PC-3 (cell line): Measurements from ENCODE around the gene SMIM17.

Experiments used
- EZH2 ChIP-seq: fragments of 300-600 bp; sonication (generic); IDR thresholded peaks from one replicate; pipeline ENCODE4 v1.6.1; 2017; ENCODE audit warnings: antibody characterized with exemption, mild to moderate bottlenecking, low read length; ENCODE audit not compliant: unreplicated experiment
- EZH2phosphoT487 ChIP-seq: fragments of 300-600 bp; sonication (generic); IDR thresholded peaks from 2 replicates; pipeline ENCODE4 v1.6.1; 2018; ENCODE audit warnings: mild to moderate bottlenecking, antibody characterized with exemption, low read length, borderline replicate concordance
- TF ChIP-seq, protein P1 (sequence below): fragments of 300-600 bp; sonication (generic); conservative IDR thresholded peaks from 2 replicates; pipeline ENCODE4 v1.5.1; 2017; ENCODE audit warnings: antibody characterized with exemption, low read depth, mild to moderate bottlenecking, low read length

DNA sequence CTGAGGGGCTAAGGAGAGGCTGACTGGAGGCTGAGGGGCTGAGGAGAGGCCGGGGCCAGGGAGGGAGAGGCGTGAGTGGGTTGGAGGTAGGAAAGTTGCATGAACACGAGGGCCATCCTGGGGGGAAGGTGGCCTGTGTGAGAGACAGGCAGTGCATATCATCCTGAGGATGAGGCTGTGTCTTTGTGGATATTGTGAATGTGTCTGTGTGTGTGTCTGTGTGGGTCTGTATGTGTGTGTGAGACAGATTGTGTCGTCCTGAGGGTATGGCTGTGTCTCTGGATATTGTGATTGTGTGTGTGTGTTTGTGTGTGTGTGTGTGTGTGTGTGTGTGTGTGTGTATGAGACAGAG lies 47.4 kb upstream of the SMIM17 start:
- TF ChIP-seq EZH2: no peak
- TF ChIP-seq, protein P1, sequence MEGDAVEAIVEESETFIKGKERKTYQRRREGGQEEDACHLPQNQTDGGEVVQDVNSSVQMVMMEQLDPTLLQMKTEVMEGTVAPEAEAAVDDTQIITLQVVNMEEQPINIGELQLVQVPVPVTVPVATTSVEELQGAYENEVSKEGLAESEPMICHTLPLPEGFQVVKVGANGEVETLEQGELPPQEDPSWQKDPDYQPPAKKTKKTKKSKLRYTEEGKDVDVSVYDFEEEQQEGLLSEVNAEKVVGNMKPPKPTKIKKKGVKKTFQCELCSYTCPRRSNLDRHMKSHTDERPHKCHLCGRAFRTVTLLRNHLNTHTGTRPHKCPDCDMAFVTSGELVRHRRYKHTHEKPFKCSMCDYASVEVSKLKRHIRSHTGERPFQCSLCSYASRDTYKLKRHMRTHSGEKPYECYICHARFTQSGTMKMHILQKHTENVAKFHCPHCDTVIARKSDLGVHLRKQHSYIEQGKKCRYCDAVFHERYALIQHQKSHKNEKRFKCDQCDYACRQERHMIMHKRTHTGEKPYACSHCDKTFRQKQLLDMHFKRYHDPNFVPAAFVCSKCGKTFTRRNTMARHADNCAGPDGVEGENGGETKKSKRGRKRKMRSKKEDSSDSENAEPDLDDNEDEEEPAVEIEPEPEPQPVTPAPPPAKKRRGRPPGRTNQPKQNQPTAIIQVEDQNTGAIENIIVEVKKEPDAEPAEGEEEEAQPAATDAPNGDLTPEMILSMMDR: no peak
- no peak for TF ChIP-seq EZH2phosphoT487
